Fibroblast of villous mesenchyme (primary cell): ENCODE data around the gene FLNC. TPM values are rescaled to one million over a fixed set of nuclear protein-coding genes. Genes with fewer than 3 reads are reported as not detected.

ENCODE experiments used
- DNase-seq: peaks from one replicate; pipeline ENCODE4 v3.0.0-alpha.2; 2010; ENCODE audit warnings: low read depth
- H3K4me3 ChIP-seq: 2 replicates; pipeline ENCODE4 v1.5.1; 2011; ENCODE audit warnings: low read depth, mild to moderate bottlenecking, low read length
- total RNA-seq: library from RNA; depleted of rRNA; stranded (reverse); fragments of >200 nt; gene quantifications from 2 replicates; pipeline ENCODE4 v1.2.3, GENCODE V29; 2012
- TF ChIP-seq, protein P1 (sequence below): IDR thresholded peaks from 2 replicates; pipeline ENCODE4 v1.5.1; 2012; ENCODE audit warnings: low read depth, mild to moderate bottlenecking, low read length; ENCODE audit not compliant: insufficient read depth

The FLNC gene
- total RNA-seq, 1 donor = 185 TPM

DNA sequence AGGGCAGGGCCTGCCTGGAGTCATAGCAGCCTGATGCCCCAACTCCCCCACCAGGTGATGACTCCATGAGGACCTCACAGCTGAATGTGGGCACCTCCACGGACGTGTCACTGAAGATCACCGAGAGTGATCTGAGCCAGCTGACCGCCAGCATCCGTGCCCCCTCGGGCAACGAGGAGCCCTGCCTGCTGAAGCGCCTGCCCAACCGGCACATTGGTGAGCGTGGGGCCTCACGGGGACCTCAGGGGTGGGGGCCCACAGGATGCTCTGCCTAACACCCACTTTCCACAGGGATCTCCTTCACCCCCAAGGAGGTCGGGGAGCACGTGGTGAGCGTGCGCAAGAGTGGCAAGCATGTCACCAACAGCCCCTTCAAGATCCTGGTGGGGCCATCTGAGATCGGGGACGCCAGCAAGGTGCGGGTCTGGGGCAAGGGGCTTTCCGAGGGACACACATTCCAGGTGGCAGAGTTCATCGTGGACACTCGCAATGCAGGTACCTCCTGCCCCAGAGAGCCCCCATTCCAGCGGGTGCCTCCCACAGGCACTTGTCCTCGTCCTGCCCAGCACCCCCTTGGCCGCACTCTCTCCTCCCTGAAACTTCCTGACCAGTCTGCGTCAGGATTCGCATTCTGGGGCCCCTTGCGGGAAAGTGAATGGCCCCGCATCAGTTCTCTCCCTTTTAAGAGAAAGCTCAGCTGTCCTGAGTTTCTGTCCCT is 22.5 kb downstream of the FLNC start:
- H3K4me3 ChIP-seq = no peak overlapping the region
- no peak for DNase-seq
- TF ChIP-seq, protein P1, sequence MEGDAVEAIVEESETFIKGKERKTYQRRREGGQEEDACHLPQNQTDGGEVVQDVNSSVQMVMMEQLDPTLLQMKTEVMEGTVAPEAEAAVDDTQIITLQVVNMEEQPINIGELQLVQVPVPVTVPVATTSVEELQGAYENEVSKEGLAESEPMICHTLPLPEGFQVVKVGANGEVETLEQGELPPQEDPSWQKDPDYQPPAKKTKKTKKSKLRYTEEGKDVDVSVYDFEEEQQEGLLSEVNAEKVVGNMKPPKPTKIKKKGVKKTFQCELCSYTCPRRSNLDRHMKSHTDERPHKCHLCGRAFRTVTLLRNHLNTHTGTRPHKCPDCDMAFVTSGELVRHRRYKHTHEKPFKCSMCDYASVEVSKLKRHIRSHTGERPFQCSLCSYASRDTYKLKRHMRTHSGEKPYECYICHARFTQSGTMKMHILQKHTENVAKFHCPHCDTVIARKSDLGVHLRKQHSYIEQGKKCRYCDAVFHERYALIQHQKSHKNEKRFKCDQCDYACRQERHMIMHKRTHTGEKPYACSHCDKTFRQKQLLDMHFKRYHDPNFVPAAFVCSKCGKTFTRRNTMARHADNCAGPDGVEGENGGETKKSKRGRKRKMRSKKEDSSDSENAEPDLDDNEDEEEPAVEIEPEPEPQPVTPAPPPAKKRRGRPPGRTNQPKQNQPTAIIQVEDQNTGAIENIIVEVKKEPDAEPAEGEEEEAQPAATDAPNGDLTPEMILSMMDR = no peak

DNA sequence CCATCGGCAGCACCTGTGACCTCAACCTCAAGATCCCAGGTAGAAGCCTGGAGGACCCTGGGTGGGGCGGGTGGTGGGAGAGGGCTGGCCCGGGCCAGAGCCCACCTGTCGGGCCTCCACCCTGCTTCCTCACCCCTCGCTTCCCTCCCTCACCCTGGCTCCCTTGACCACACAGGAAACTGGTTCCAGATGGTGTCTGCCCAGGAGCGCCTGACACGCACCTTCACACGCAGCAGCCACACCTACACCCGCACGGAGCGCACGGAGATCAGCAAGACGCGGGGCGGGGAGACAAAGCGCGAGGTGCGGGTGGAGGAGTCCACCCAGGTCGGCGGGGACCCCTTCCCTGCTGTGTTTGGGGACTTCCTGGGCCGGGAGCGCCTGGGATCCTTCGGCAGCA is 23.6 kb downstream of the FLNC start:
- H3K4me3 ChIP-seq = no peak overlapping the region
- TF ChIP-seq, protein P1 = no peak
- DNase-seq = no peak

DNA sequence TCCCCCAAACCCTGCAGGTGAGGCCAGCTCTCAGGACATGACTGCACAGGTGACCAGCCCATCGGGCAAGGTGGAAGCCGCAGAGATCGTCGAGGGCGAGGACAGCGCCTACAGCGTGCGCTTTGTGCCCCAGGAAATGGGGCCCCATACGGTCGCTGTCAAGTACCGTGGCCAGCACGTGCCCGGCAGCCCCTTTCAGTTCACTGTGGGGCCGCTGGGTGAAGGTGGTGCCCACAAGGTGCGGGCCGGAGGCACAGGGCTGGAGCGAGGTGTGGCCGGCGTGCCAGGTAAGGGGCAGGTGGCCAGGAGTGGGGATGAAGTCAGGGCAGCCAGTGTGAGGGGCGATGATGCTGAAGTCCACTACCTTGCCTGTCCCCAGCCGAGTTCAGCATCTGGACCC is 24.2 kb downstream of the FLNC start:
- no peak for DNase-seq
- H3K4me3 ChIP-seq = no peak overlapping the region
- TF ChIP-seq, protein P1 = no peak

DNA sequence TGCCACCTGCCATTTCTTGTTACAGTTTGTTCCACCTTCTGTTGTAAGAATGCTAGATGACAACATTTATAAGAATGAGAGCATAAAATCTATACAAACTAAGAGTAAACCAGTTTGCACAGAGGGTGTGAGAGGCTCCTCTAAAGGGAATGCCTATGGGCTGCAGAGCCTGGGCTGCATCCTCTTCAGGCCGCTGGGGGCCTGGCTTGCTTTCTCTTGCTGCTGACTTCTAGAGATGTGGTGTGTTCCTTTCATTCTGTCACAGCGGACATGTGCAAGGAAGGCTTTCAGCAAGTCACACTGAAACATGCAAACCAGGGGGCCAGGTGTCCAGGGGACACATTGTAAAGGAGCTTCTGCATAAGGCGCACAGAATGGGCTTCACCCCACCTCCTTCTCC is 25.4 kb downstream of the FLNC start:
- no peak overlapping the region for H3K4me3 ChIP-seq
- TF ChIP-seq, protein P1 = no peak
- DNase-seq = no peak

DNA sequence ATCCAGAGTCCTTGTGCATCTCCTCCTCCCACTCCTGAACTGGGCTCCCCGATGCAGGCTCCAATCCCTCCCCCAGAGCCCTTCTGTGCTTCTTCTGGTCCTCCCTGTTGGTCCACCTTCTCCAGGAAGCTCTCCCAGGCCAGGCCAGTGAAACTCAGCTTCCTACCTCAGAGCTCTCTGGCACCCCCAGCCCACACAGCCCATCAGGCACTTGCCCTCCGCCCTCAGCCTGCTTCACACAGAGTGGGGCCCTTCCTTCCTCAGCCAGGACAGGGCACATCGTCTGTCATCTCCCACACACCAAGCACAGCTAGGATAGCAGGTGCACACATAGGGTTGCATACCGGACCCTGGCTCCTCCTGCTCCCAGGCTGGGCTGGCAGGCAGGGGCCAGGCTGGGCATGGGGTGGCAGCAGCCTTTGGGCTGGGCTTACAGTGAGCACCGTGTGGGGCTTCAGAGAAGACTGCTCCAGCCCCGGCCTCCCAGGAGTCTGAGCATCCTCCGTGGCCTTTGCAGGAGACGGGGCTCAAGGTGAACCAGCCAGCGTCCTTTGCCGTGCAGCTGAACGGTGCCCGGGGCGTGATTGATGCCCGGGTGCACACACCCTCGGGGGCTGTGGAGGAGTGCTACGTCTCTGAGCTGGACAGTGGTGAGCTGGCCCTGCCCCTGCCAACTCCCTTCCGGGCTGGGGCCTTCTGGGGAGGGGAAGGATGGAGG is 26.0 kb downstream of the FLNC start:
- TF ChIP-seq, protein P1 = no peak
- no peak for DNase-seq
- H3K4me3 ChIP-seq = no peak overlapping the region

DNA sequence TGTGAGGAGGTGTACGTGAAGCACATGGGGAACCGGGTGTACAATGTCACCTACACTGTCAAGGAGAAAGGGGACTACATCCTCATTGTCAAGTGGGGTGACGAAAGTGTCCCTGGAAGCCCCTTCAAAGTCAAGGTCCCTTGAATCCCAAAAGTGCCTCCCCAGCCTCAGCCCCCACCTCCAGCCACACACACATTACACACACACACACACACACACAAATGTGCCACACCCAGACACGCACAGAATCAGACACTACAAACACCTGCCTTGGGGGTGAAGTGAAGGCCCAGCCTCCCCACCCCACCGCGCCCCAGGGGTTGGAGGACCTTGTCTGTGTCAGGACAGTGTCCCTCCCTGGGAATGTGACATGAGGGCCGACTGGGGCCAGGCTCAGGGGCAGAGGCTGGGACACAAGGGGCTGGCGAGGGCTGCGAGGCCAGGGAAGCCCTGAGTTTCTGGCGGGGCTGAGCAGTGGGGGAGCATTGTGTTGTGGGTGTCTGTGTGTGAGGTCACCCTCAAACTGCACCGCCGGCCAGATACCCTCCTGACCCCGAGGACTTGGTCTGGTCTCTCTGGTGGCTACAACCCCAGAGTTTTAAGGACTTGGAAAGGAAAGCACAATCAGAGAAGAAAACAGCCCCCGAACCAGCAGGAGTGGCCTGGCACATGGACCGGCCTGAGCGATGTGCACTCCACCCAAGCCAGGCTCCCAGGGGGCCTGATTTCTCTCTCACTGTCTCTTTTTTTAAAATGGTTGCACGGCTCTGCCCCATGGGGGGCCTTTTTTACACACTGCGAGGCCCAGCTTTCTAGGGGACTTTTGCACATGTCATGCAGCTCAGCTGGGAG is 28.4 kb downstream of the FLNC start:
- TF ChIP-seq, protein P1 = no peak
- no peak for DNase-seq
- H3K4me3 ChIP-seq = no peak overlapping the region
